Measurements from ENCODE around the gene ANKRD28.
A peak's percentile ranks its signal among the peaks of the same experiment; 100 is the strongest.

DNA sequence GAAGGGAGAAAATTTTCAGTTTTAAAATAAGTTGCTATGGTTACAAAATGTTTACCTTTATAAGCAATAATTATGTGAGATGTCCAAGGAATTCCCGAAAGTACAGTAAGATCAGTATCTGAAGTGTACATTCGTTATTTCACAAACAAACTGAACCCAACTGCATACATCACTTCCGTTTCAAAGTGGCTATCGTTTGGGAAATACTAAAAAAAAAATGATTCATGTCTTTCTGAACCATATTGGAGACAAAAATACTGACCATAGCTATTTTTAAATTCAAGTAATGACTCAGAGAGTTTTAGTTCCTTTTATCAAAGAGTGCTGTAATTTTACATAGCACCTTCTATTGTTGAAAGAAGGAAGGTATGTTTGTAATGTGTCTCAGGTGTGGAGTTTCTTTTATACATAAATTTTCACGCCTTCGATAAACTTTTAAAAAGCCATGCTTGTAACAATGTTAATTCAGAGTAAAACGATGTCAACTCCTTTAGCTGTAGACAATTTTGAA lies 8.0 kb upstream of the ANKRD28 start:
- TF ChIP-seq, protein P1, sequence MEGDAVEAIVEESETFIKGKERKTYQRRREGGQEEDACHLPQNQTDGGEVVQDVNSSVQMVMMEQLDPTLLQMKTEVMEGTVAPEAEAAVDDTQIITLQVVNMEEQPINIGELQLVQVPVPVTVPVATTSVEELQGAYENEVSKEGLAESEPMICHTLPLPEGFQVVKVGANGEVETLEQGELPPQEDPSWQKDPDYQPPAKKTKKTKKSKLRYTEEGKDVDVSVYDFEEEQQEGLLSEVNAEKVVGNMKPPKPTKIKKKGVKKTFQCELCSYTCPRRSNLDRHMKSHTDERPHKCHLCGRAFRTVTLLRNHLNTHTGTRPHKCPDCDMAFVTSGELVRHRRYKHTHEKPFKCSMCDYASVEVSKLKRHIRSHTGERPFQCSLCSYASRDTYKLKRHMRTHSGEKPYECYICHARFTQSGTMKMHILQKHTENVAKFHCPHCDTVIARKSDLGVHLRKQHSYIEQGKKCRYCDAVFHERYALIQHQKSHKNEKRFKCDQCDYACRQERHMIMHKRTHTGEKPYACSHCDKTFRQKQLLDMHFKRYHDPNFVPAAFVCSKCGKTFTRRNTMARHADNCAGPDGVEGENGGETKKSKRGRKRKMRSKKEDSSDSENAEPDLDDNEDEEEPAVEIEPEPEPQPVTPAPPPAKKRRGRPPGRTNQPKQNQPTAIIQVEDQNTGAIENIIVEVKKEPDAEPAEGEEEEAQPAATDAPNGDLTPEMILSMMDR (conservative IDR thresholded peaks at IDR 0.05; ENCODE audit: low read depth, low read length): no peak
- TF ChIP-seq RFX5 (IDR thresholded peaks at IDR 0.05; ENCODE audit: low read depth, low read length): no peak
- no peak for TF ChIP-seq SMC3 (IDR thresholded peaks at IDR 0.05; ENCODE audit: low read depth, low read length)
- TF ChIP-seq POLR2A (IDR thresholded peaks at IDR 0.05; ENCODE audit: low read depth, low read length): no peak
- TF ChIP-seq FOS (IDR thresholded peaks at IDR 0.05; ENCODE audit: low read depth, low read length): peak; percentile 52; the same call in 1 of the 2 replicates
- no peak for TF ChIP-seq RAD21 (IDR thresholded peaks at IDR 0.05; ENCODE audit: low read length)

Data from IMR-90 (cell line).